GM18858 (cell line): Measurements from ENCODE around the gene TMEM63C.

Source experiments
- ATAC-seq: cut with Tn5 transposase; IDR thresholded peaks from one replicate; pipeline ENCODE4 v1.9.1; 2021; ENCODE audit not compliant: unreplicated experiment

The TMEM63C gene

GRCh38 chr14:77181603-77182437, at the start of gene TMEM63C:
TSS of gene TMEM63C (plus strand) at chr14:77181798. CDS start at chr14:77218814, 37,016 bp downstream.
- no peak for ATAC-seq

- no peak for ATAC-seq
These were observed 49.6 kb upstream of the TMEM63C start for GRCh38 chr14:77131871-77132486.

GRCh38 chr14:77133720-77134338, 47.8 kb upstream of the TMEM63C start:
- peak; percentile 55 for ATAC-seq

- ATAC-seq: no peak
These were observed 42.6 kb upstream of the TMEM63C start for GRCh38 chr14:77139022-77139421.

- no peak for ATAC-seq
These were observed 41.8 kb upstream of the TMEM63C start for GRCh38 chr14:77139540-77140358.

- ATAC-seq: no peak
These were observed 41.0 kb upstream of the TMEM63C start for GRCh38 chr14:77140359-77141213.

- ATAC-seq: no peak
These were observed 40.2 kb upstream of the TMEM63C start, which contains the start of gene ZDHHC22 for GRCh38 chr14:77141214-77142004. TSS of gene ZDHHC22 (minus strand) at chr14:77141791. CDS start at chr14:77139738, 2,053 bp downstream.

- no peak for ATAC-seq
These were observed 39.4 kb upstream of the TMEM63C start for GRCh38 chr14:77142005-77142800.

GRCh38 chr14:77143071-77143470, 38.5 kb upstream of the TMEM63C start:
- ATAC-seq: no peak

- ATAC-seq: no peak
These were observed 37.0 kb upstream of the TMEM63C start for GRCh38 chr14:77144412-77145115.

GRCh38 chr14:77145975-77146740, 35.4 kb upstream of the TMEM63C start:
- ATAC-seq: no peak

GRCh38 chr14:77148510-77149231, 32.9 kb upstream of the TMEM63C start:
- ATAC-seq: no peak

GRCh38 chr14:77151245-77151644, 30.4 kb upstream of the TMEM63C start:
- no peak for ATAC-seq

GRCh38 chr14:77151918-77152588, 29.5 kb upstream of the TMEM63C start:
- ATAC-seq: no peak

- ATAC-seq: no peak
These were observed 27.8 kb upstream of the TMEM63C start for GRCh38 chr14:77153802-77154201.

- ATAC-seq: no peak
These were observed 27.2 kb upstream of the TMEM63C start for GRCh38 chr14:77154421-77154820.
